HepG2 (cell line): ENCODE data around the gene TSC22D3. TPM values are rescaled to one million over a fixed set of nuclear protein-coding genes. Genes with fewer than 3 reads are reported as not detected.

ENCODE experiments used
- ATAC-seq: fragments of 200-7000 bp; cut with Tn5 transposase; 3 replicates; pipeline ENCODE4 v1.9.1; 2020; ENCODE audit warnings: mild to moderate bottlenecking, moderate library complexity
- BruUV-seq: library from RNA; stranded (reverse); fragments of 400-500 nt; replicated peaks from 2 replicates; lab custom pipeline; 2021; lab: Mats Ljungman, UMichigan
- CTCF ChIA-PET: fragments of 300-600 bp; formaldehyde crosslinking; extraction: SDS; loops from one replicate; lab custom pipeline; 2021; ENCODE audit warnings: low total read pairs, inconsistent platforms, low intra/inter-chr PET ratio; lab: Yijun Ruan, JAX
- POLR2A ChIA-PET: fragments of 350-600 bp; sonication (Branson Sonifier 250); formaldehyde crosslinking; loops from one replicate; lab custom pipeline; 2020; ENCODE audit warnings: antibody characterized with exemption, inconsistent platforms; lab: Yijun Ruan, JAX
- DNase-seq: peaks from one replicate; pipeline ENCODE4 v3.0.0-alpha.2; 2015; ENCODE audit warnings: low spot score
- FAIRE-seq: peaks from 3 replicates; lab custom pipeline; 2011; peaks lifted over from hg19 to GRCh38; lab: Jason Lieb, UNC
- H2AFZ ChIP-seq: one replicate; pipeline ENCODE4 v1.6.1; 2011; ENCODE audit warnings: low read length, inconsistent platforms
- H3K27ac ChIP-seq: fragments of 300-600 bp; 3 replicates; pipeline ENCODE4 v1.8.0; 2011; ENCODE audit warnings: mixed run types, mild to moderate bottlenecking, mixed read lengths, low read length, inconsistent platforms; ENCODE audit not compliant: insufficient read depth; ENCODE audit errors: extremely low read length
- H3K27me3 ChIP-seq, 2 experiments: fragments of 200-600 bp in 1 of 2; 2 replicates in 1 of 2; 3 replicates in 1 of 2; pipeline versions ENCODE4 v1.6.0 to v1.8.0; 2011; ENCODE audit warnings: low read length in 2 of 2, mild to moderate bottlenecking in 2 of 2, moderate library complexity in 2 of 2, inconsistent platforms in 1 of 2; ENCODE audit not compliant: insufficient read depth in 2 of 2, control insufficient read depth in 1 of 2
- H3K36me3 ChIP-seq, 2 experiments: fragments of 200-600 bp in 1 of 2; replicated peaks in 1 of 2; 2 replicates in 1 of 2; 3 replicates in 1 of 2; pipeline versions ENCODE4 v1.5.1 to v1.8.0; 2011; ENCODE audit warnings: low read length in 2 of 2, inconsistent platforms in 1 of 2; ENCODE audit not compliant: insufficient read depth in 2 of 2, control insufficient read depth in 1 of 2
- H3K4me1 ChIP-seq: 2 replicates; pipeline ENCODE4 v1.5.1; 2012; ENCODE audit warnings: low read length, inconsistent platforms; ENCODE audit not compliant: insufficient read depth
- H3K4me2 ChIP-seq: 2 replicates; pipeline ENCODE4 v1.6.0; 2011; ENCODE audit warnings: low read depth, low read length, inconsistent platforms
- H3K4me3 ChIP-seq, 3 experiments: fragments of 200-600 bp in 1 of 3; sonication (generic), shearing (Covaris generic) in 1 of 3; replicated peaks in 1 of 3; 2 replicates each; pipeline ENCODE4 v1.5.1; 2011 to 2016; ENCODE audit warnings: low read length in 3 of 3, inconsistent platforms in 2 of 3, low read depth in 2 of 3, mild to moderate bottlenecking in 2 of 3, control low read depth in 1 of 3, mixed read lengths in 1 of 3; ENCODE audit not compliant: insufficient read depth in 1 of 3
- H3K79me2 ChIP-seq: one replicate; pipeline ENCODE4 v1.6.1; 2011; ENCODE audit warnings: low read length, inconsistent platforms; ENCODE audit not compliant: insufficient read depth
- H3K9ac ChIP-seq: 2 replicates; pipeline ENCODE4 v1.6.0; 2011; ENCODE audit warnings: mild to moderate bottlenecking, low read depth, low read length, inconsistent platforms; ENCODE audit not compliant: insufficient read depth
- H3K9me3 ChIP-seq: 2 replicates; pipeline ENCODE4 v1.5.1; 2012; ENCODE audit warnings: mild to moderate bottlenecking, low read length
- H4K20me1 ChIP-seq: 2 replicates; pipeline ENCODE4 v1.6.0; 2011; ENCODE audit warnings: inconsistent platforms, mild to moderate bottlenecking, low read length, moderate library complexity; ENCODE audit not compliant: insufficient read depth
- ARNT ChIP-seq: fragments of 450-650 bp; IDR thresholded peaks from 2 replicates; pipeline ENCODE4 v1.6.1; 2017
- HDAC2 ChIP-seq: sonication (generic); formaldehyde crosslinking; IDR thresholded peaks from 2 replicates; pipeline ENCODE4 v1.4.0; 2020; ENCODE audit warnings: missing genetic modification reagents
- MXI1 ChIP-seq: IDR thresholded peaks from 3 replicates; pipeline ENCODE4 v1.6.1; 2012; ENCODE audit warnings: low read depth, low read length, inconsistent platforms, borderline replicate concordance
- NFE2L1 ChIP-seq: sonication (generic); formaldehyde crosslinking; IDR thresholded peaks from 2 replicates; pipeline ENCODE4 v1.4.0; 2020; ENCODE audit warnings: missing genetic modification reagents, mild to moderate bottlenecking, borderline replicate concordance
- NFKB2 ChIP-seq: sonication (generic); formaldehyde crosslinking; IDR thresholded peaks from 2 replicates; pipeline ENCODE4 v1.4.0; 2020; ENCODE audit warnings: missing genetic modification reagents, borderline replicate concordance
- RBM39 ChIP-seq: fragments of 200-400 bp; formaldehyde crosslinking; IDR thresholded peaks from one replicate; pipeline ENCODE4 v1.6.1; 2018; ENCODE audit warnings: antibody characterized with exemption, mild to moderate bottlenecking, low read depth, low read length; ENCODE audit not compliant: poor library complexity, severe bottlenecking
- RELA ChIP-seq: sonication (generic); formaldehyde crosslinking; IDR thresholded peaks from 2 replicates; pipeline ENCODE4 v1.4.0; 2020; ENCODE audit warnings: missing genetic modification reagents
- SNAI1 ChIP-seq: sonication (generic); formaldehyde crosslinking; IDR thresholded peaks from 2 replicates; pipeline ENCODE4 v1.5.0; 2020; ENCODE audit warnings: mild to moderate bottlenecking, missing genetic modification reagents, borderline replicate concordance
- SOX5 ChIP-seq: IDR thresholded peaks from 2 replicates; pipeline ENCODE4 v1.6.1; 2016; ENCODE audit warnings: borderline replicate concordance
- SP2 ChIP-seq: sonication (generic); formaldehyde crosslinking; IDR thresholded peaks from 2 replicates; pipeline ENCODE4 v1.5.1; 2020; ENCODE audit warnings: mild to moderate bottlenecking, missing genetic modification reagents
- ZNF136 ChIP-seq: sonication (generic); formaldehyde crosslinking; IDR thresholded peaks from 2 replicates; pipeline ENCODE4 v1.8.1; 2022; ENCODE audit warnings: low read depth, mild to moderate bottlenecking, moderate library complexity, missing genetic modification reagents
- ZNF616 ChIP-seq: sonication (generic); formaldehyde crosslinking; IDR thresholded peaks from 2 replicates; pipeline ENCODE4 v1.5.0; 2020; ENCODE audit warnings: low read depth, mild to moderate bottlenecking, missing genetic modification reagents
- ZNF878 ChIP-seq: sonication (generic); formaldehyde crosslinking; IDR thresholded peaks from 2 replicates; pipeline ENCODE4 v1.8.1; 2023; ENCODE audit warnings: mild to moderate bottlenecking, missing genetic modification reagents, moderate library complexity
- WGBS: methylation state at CpG from one replicate; pipeline ENCODE4 v1.1.6; 2017; ENCODE audit warnings: low lambda C conversion rate; 5-methylcytosine and 5-hydroxymethylcytosine counted together
- in situ Hi-C: cut with HindIII; loops from 2 replicates; pipeline ENCODE4 v1.10.0; 2017; ENCODE audit warnings: low pct_unique_long_range_greater_than_20kb; ENCODE audit not compliant: extremely low pct_ligation_motif_present
- intact Hi-C: fragments of 100-400 bp; cut with micrococcal nuclease; formaldehyde crosslinking; loops from one replicate; pipeline ENCODE4 v1.10.0; 2022; ENCODE audit not compliant: unreplicated experiment
- polyA plus RNA-seq, 8 experiments: library from polyadenylated mRNA; depleted of rRNA in 3 of 8; stranded (reverse) in 7 of 8; unstranded in 1 of 8; fragments of >200 nt; fragmentation: Illumina TruSeq in 4 of 8; extraction: Trizol in 4 of 8; gene quantifications; 2 replicates each; pipeline versions ENCODE4 v1.2.1 to v1.2.3, GENCODE V29; 2011 to 2016; ENCODE audit warnings: low read depth in 4 of 8, missing spikeins in 1 of 8, mixed read lengths in 1 of 8; ENCODE audit not compliant: insufficient read depth in 1 of 8
- total RNA-seq, 5 experiments: library from RNA; depleted of rRNA; stranded (reverse); fragments of >200 nt; fragmentation: Illumina TruSeq; extraction: Trizol; gene quantifications; 2 replicates each; pipeline ENCODE4 v1.2.3, GENCODE V29; 2016; ENCODE audit warnings: low read depth in 1 of 5
- TF ChIP-seq, protein P1 (sequence below): sonication (generic); formaldehyde crosslinking; IDR thresholded peaks from 2 replicates; pipeline ENCODE4 v1.5.0; 2020; ENCODE audit warnings: missing genetic modification reagents, mild to moderate bottlenecking, borderline replicate concordance
- TF ChIP-seq, protein P2 (sequence below): sonication (generic); formaldehyde crosslinking; IDR thresholded peaks from 2 replicates; pipeline ENCODE4 v1.4.0; 2020; ENCODE audit warnings: mild to moderate bottlenecking, missing genetic modification reagents

The TSC22D3 gene
- total and polyA plus RNA-seq, 2 of the 13 experiments (the other 11 are each of a cell fraction or from before 2014, with no cell fraction given) = 0.82 to 1.5 TPM

DNA sequence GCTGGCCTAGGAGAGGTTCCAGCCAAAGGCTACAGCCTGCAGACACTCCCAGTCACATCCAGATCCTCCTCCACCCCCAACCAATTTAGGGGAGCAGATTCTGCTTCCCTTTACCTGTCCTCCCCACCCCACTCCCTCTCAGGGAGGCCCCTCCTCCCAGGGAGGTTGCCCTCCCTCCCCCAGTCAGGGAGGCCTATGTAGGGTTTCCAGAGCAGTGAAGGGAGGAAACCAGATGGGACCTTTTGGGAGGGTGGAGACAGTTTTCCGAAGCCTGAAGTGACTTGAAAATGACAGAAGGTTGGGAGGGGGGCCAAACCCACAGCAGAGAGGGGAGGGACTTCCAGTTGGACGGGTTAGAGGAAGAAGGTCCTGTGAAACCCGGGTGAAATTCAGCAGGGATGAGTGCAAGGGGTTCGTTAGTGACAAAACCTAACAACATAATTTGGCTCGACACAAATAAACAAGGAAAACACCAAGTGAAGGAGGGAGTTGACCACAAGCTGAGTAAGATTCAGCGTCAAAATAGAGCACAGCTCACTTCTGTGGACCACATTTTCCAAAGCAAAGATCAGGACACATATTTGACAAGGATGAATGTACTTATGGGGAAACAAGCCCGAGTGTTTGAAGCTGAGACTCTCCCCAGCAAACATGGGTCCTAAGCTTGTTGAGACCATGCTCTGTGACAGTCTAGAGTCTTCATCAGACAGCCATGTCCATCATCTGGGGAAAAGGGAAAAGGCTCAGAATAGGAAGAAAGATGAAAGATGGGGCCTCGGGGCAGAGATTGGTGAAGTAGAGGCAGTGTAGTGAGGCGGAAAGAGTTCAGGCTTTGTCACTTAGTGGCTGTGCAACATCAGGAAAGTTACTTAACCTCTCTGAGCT lies 100.9 kb downstream of the TSC22D3 start:
- H3K4me1 ChIP-seq = no peaks in the 10 kb centered on the region
- H3K9ac ChIP-seq = no peak overlapping the region
- H3K4me2 ChIP-seq = no peak overlapping the region
- TF ChIP-seq SP2 (CRISPR knock-in tag) (no peak), ZNF136 (CRISPR knock-in tag) (no peak), NFE2L1 (CRISPR knock-in tag) (no peak), MXI1 (no peak), ZNF878 (CRISPR knock-in tag) (no peak), ARNT (no peak), SOX5 (CRISPR knock-in tag) (no peak), HDAC2 (CRISPR knock-in tag) (no peak), SNAI1 (CRISPR knock-in tag) (no peak), NFKB2 (CRISPR knock-in tag) (no peak), RELA (CRISPR knock-in tag) (no peak), ZNF616 (CRISPR knock-in tag) (no peak), RBM39 (no peak)
- TF ChIP-seq, protein P1, sequence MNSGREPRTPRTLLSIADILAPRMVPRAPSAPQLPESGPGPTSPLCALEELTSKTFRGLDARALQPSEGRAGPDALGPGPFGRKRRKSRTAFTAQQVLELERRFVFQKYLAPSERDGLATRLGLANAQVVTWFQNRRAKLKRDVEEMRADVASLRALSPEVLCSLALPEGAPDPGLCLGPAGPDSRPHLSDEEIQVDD (CRISPR knock-in tag) = no peak
- TF ChIP-seq, protein P2, sequence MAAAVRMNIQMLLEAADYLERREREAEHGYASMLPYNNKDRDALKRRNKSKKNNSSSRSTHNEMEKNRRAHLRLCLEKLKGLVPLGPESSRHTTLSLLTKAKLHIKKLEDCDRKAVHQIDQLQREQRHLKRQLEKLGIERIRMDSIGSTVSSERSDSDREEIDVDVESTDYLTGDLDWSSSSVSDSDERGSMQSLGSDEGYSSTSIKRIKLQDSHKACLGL = no peak
- H3K36me3 ChIP-seq = no peaks in the 10 kb centered on the region
- H3K27ac ChIP-seq = no peak overlapping the region
- ChIA-PET CTCF (no interaction called here), POLR2A (no interaction called here)
- FAIRE-seq (no peak), DNase-seq (no peak), ATAC-seq (no peak)
- H2AFZ ChIP-seq = no peak overlapping the region
- H3K4me3 ChIP-seq = no peak overlapping the region
- no peaks in the 10 kb centered on the region for H3K79me2 ChIP-seq
- BruUV-seq = no TSS peak
- intact Hi-C loops = loop anchor here (5.0 kb wide), 1 partner anchor 43 kb away; no protein-coding TSS in a partner anchor
- H3K9me3 ChIP-seq = no peaks in the 10 kb centered on the region
- WGBS = 12% methylated on average over 9 of the region's 9 CpGs
- no peaks in the 10 kb centered on the region for H4K20me1 ChIP-seq
- H3K27me3 ChIP-seq = peaks cover 0 to 3% of the 10 kb centered on the region in 2 experiments; a peak in 2 of 5 replicates
- in situ Hi-C loops = no loop called here
